GM18502 (cell line): Measurements from ENCODE around the gene CPT1A.
"Not testable (repeated sequence)": the region's sequence is repeated elsewhere in the genome, so short reads cannot be mapped to it uniquely, and the experiment has no call there.

ENCODE experiments used
- ATAC-seq: cut with Tn5 transposase; IDR thresholded peaks from one replicate; pipeline ENCODE4 v1.9.1; 2021; ENCODE audit warnings: mild to moderate bottlenecking; ENCODE audit not compliant: unreplicated experiment, poor library complexity

The CPT1A gene

GRCh38 chr11:68841718-68842426 lies at the start of gene CPT1A:
CPT1A (minus strand) TSS chr11:68841916; CDS start chr11:68815474, 26,442 bp downstream.
- ATAC-seq, result no peak

- ATAC-seq, result no peak
These were observed 48.9 kb upstream of the CPT1A start for GRCh38 chr11:68890490-68891231.

GRCh38 chr11:68889948-68890446 lies 48.3 kb upstream of the CPT1A start:
- no peak for ATAC-seq

GRCh38 chr11:68884827-68885226 lies 43.1 kb upstream of the CPT1A start:
- not testable (repeated sequence) for ATAC-seq

- no peak for ATAC-seq
These were observed 40.7 kb upstream of the CPT1A start for GRCh38 chr11:68882391-68882790.

GRCh38 chr11:68881320-68881719 lies 39.6 kb upstream of the CPT1A start:
- ATAC-seq, result no peak

GRCh38 chr11:68880851-68881250 lies 39.1 kb upstream of the CPT1A start:
- no peak for ATAC-seq

GRCh38 chr11:68878022-68878421 lies 36.3 kb upstream of the CPT1A start:
- no peak for ATAC-seq

GRCh38 chr11:68872216-68873003 lies 30.7 kb upstream of the CPT1A start:
- ATAC-seq, result no peak

GRCh38 chr11:68870470-68870869 lies 28.8 kb upstream of the CPT1A start:
- ATAC-seq, result no peak

- no peak for ATAC-seq
These were observed 26.6 kb upstream of the CPT1A start for GRCh38 chr11:68868221-68868835.

GRCh38 chr11:68867066-68867465 lies 25.4 kb upstream of the CPT1A start:
- no peak for ATAC-seq

GRCh38 chr11:68865241-68865640 lies 23.5 kb upstream of the CPT1A start:
- no peak for ATAC-seq

GRCh38 chr11:68863553-68864265 lies 22.0 kb upstream of the CPT1A start:
- ATAC-seq, result no peak

GRCh38 chr11:68862421-68862820 lies 20.7 kb upstream of the CPT1A start:
- no peak for ATAC-seq

GRCh38 chr11:68859123-68859522 lies 17.4 kb upstream of the CPT1A start:
- ATAC-seq, result no peak

- no peak for ATAC-seq
These were observed 15.4 kb upstream of the CPT1A start for GRCh38 chr11:68857037-68857586.

- ATAC-seq, result not testable (repeated sequence)
These were observed 14.8 kb upstream of the CPT1A start for GRCh38 chr11:68856425-68857030.
